Neuron (in vitro differentiated cells): ENCODE data around the gene MAJIN.
"Not testable (repeated sequence)": the region's sequence is repeated elsewhere in the genome, so short reads cannot be mapped to it uniquely, and the experiment has no call there.

ENCODE experiments used
- H2AFZ ChIP-seq: one replicate; pipeline ENCODE4 v1.6.1; 2013; ENCODE audit warnings: low read depth, mild to moderate bottlenecking, inconsistent platforms, low read length, moderate library complexity
- H3K27me3 ChIP-seq: one replicate; pipeline ENCODE4 v1.6.1; 2013; ENCODE audit warnings: low read length; ENCODE audit not compliant: insufficient read depth
- H3K36me3 ChIP-seq: one replicate; pipeline ENCODE4 v1.6.1; 2013; ENCODE audit warnings: low read length; ENCODE audit not compliant: insufficient read depth
- H3K4me1 ChIP-seq: one replicate; pipeline ENCODE4 v1.6.1; 2013; ENCODE audit warnings: low read length; ENCODE audit not compliant: insufficient read depth
- H3K4me3 ChIP-seq: 2 replicates; pipeline ENCODE4 v1.5.1; 2013; ENCODE audit warnings: mild to moderate bottlenecking, low read length, moderate library complexity
- H3K9me3 ChIP-seq: one replicate; pipeline ENCODE4 v1.6.1; 2013; ENCODE audit warnings: low read length

The MAJIN gene

GRCh38 chr11:65003282-65003681, 31.4 kb upstream of the MAJIN start:
- Histone ChIP-seq H3K36me3 (no peaks in the 10 kb centered on the region), H3K27me3 (peaks cover 4% of the 10 kb centered on the region), H3K4me1 (no peaks in the 10 kb centered on the region), H3K9me3 (no peaks in the 10 kb centered on the region), H3K4me3 (no peak overlapping the region), H2AFZ (no peak overlapping the region)

- no peaks in the 10 kb centered on the region for H3K36me3 ChIP-seq
- no peak overlapping the region for H2AFZ ChIP-seq
- H3K9me3 ChIP-seq = no peaks in the 10 kb centered on the region
- peaks cover 4% of the 10 kb centered on the region for H3K27me3 ChIP-seq
- H3K4me3 ChIP-seq = no peak overlapping the region
- no peaks in the 10 kb centered on the region for H3K4me1 ChIP-seq
Observed at GRCh38 chr11:65002706-65003105, 30.8 kb upstream of the MAJIN start.

GRCh38 chr11:64999478-64999877, 27.6 kb upstream of the MAJIN start:
- no peaks in the 10 kb centered on the region for H3K27me3 ChIP-seq
- no peaks in the 10 kb centered on the region for H3K4me1 ChIP-seq
- H3K36me3 ChIP-seq = no peaks in the 10 kb centered on the region
- no peak overlapping the region for H2AFZ ChIP-seq
- H3K9me3 ChIP-seq = no peaks in the 10 kb centered on the region
- no peak overlapping the region for H3K4me3 ChIP-seq

- no peaks in the 10 kb centered on the region for H3K4me1 ChIP-seq
- no peaks in the 10 kb centered on the region for H3K36me3 ChIP-seq
Observed at GRCh38 chr11:64998690-64999431, 27.0 kb upstream of the MAJIN start.

GRCh38 chr11:64998141-64998540, 26.2 kb upstream of the MAJIN start:
- no peak overlapping the region for H2AFZ ChIP-seq
- H3K4me3 ChIP-seq = no peak overlapping the region
- H3K27me3 ChIP-seq = no peaks in the 10 kb centered on the region
- no peaks in the 10 kb centered on the region for H3K4me1 ChIP-seq
- no peaks in the 10 kb centered on the region for H3K36me3 ChIP-seq
- H3K9me3 ChIP-seq = no peaks in the 10 kb centered on the region

More at GRCh38 chr11:64998690-64999431, 27.0 kb upstream of the MAJIN start:
- no peaks in the 10 kb centered on the region for H3K27me3 ChIP-seq
- no peaks in the 10 kb centered on the region for H3K9me3 ChIP-seq
- no peak overlapping the region for H3K4me3 ChIP-seq
- H2AFZ ChIP-seq = no peak overlapping the region

- Histone ChIP-seq H3K4me1 (no peaks in the 10 kb centered on the region), H3K4me3 (no peak within 1 kb of the TSS), H2AFZ (peak within 1 kb of the TSS; percentile 14), H3K27me3 (no peaks in the 10 kb centered on the region), H3K36me3 (no peaks in the 10 kb centered on the region), H3K9me3 (no peaks in the 10 kb centered on the region)
Observed at GRCh38 chr11:64996710-64997380, 24.9 kb upstream of the MAJIN start, which contains the start of gene BATF2. TSS of gene BATF2 (minus strand) at chr11:64996971. CDS start at chr11:64996914, 57 bp downstream.

GRCh38 chr11:64996327-64996709, 24.4 kb upstream of the MAJIN start:
- H3K4me1 ChIP-seq = no peaks in the 10 kb centered on the region
- no peaks in the 10 kb centered on the region for H3K36me3 ChIP-seq
- no peaks in the 10 kb centered on the region for H3K9me3 ChIP-seq
- H2AFZ ChIP-seq = peak overlapping the region; percentile 14
- H3K27me3 ChIP-seq = no peaks in the 10 kb centered on the region
- no peak overlapping the region for H3K4me3 ChIP-seq

- no peaks in the 10 kb centered on the region for H3K4me1 ChIP-seq
- no peak overlapping the region for H2AFZ ChIP-seq
- no peak overlapping the region for H3K4me3 ChIP-seq
- H3K27me3 ChIP-seq = no peaks in the 10 kb centered on the region
- H3K9me3 ChIP-seq = no peaks in the 10 kb centered on the region
- H3K36me3 ChIP-seq = no peaks in the 10 kb centered on the region
Observed at GRCh38 chr11:64994318-64994717, 22.4 kb upstream of the MAJIN start.

- H3K9me3 ChIP-seq = no peaks in the 10 kb centered on the region
- no peaks in the 10 kb centered on the region for H3K36me3 ChIP-seq
- no peak overlapping the region for H3K4me3 ChIP-seq
- no peaks in the 10 kb centered on the region for H3K27me3 ChIP-seq
- H2AFZ ChIP-seq = no peak overlapping the region
- H3K4me1 ChIP-seq = no peaks in the 10 kb centered on the region
Observed at GRCh38 chr11:64990222-64990923, 18.5 kb upstream of the MAJIN start.

GRCh38 chr11:64989416-64989815, 17.5 kb upstream of the MAJIN start:
- Histone ChIP-seq H3K9me3 (no peaks in the 10 kb centered on the region), H3K4me3 (no peak overlapping the region)

GRCh38 chr11:64987998-64988854, 16.3 kb upstream of the MAJIN start:
- Histone ChIP-seq H3K4me1 (no peaks in the 10 kb centered on the region), H3K4me3 (no peak overlapping the region), H3K27me3 (no peaks in the 10 kb centered on the region)

More at GRCh38 chr11:64989416-64989815, 17.5 kb upstream of the MAJIN start:
- Histone ChIP-seq H2AFZ (no peak overlapping the region), H3K36me3 (no peaks in the 10 kb centered on the region), H3K4me1 (no peaks in the 10 kb centered on the region), H3K27me3 (no peaks in the 10 kb centered on the region)

GRCh38 chr11:64983339-64983738, 11.4 kb upstream of the MAJIN start:
- H3K36me3 ChIP-seq, H3K27me3 ChIP-seq, H3K4me1 ChIP-seq, H3K4me3 ChIP-seq, H3K9me3 ChIP-seq, H2AFZ ChIP-seq: not testable (repeated sequence)

More at GRCh38 chr11:64987998-64988854, 16.3 kb upstream of the MAJIN start:
- no peaks in the 10 kb centered on the region for H3K36me3 ChIP-seq
- no peak overlapping the region for H2AFZ ChIP-seq
- H3K9me3 ChIP-seq = no peaks in the 10 kb centered on the region
